Measurements from ENCODE around the gene SLC29A4.
"Not testable (repeated sequence)": the region's sequence is repeated elsewhere in the genome, so short reads cannot be mapped to it uniquely, and the experiment has no call there.

GRCh38 chr7:5273831-5274405 lies 8.8 kb upstream of the SLC29A4 start:
- TF ChIP-seq, protein P1, sequence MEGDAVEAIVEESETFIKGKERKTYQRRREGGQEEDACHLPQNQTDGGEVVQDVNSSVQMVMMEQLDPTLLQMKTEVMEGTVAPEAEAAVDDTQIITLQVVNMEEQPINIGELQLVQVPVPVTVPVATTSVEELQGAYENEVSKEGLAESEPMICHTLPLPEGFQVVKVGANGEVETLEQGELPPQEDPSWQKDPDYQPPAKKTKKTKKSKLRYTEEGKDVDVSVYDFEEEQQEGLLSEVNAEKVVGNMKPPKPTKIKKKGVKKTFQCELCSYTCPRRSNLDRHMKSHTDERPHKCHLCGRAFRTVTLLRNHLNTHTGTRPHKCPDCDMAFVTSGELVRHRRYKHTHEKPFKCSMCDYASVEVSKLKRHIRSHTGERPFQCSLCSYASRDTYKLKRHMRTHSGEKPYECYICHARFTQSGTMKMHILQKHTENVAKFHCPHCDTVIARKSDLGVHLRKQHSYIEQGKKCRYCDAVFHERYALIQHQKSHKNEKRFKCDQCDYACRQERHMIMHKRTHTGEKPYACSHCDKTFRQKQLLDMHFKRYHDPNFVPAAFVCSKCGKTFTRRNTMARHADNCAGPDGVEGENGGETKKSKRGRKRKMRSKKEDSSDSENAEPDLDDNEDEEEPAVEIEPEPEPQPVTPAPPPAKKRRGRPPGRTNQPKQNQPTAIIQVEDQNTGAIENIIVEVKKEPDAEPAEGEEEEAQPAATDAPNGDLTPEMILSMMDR (IDR thresholded peaks at IDR 0.05) = not testable (repeated sequence)
- not testable (repeated sequence) for TF ChIP-seq EZH2phosphoT487 (IDR thresholded peaks at IDR 0.05)

Data from neural progenitor cell (in vitro differentiated cells).